SK-N-SH (cell line): ENCODE data around the gene ADGRG2.

Source experiments
- EP300 ChIP-seq, 2 experiments: IDR thresholded peaks; 2 replicates each; pipeline versions ENCODE4 v1.4.0 to v1.6.1; 2012; ENCODE audit warnings: borderline replicate concordance in 1 of 2, low read depth in 1 of 2, low read length in 1 of 2
- EZH2phosphoT487 ChIP-seq: fragments of 200-600 bp; sonication (generic); IDR thresholded peaks from 2 replicates; pipeline ENCODE4 v1.6.1; 2017; ENCODE audit warnings: low read depth, mixed run types, mild to moderate bottlenecking, antibody characterized with exemption, moderate library complexity, borderline replicate concordance
- GABPA ChIP-seq: IDR thresholded peaks from 2 replicates; pipeline ENCODE4 v1.4.0; 2012; ENCODE audit warnings: low read depth, mild to moderate bottlenecking
- MAX ChIP-seq: IDR thresholded peaks from 2 replicates; pipeline ENCODE4 v1.4.0; 2012; ENCODE audit warnings: low read depth
- POLR2AphosphoS5 ChIP-seq: IDR thresholded peaks from 2 replicates; pipeline ENCODE4 v1.6.1; 2012; ENCODE audit warnings: low read depth, low read length
- RAD21 ChIP-seq: IDR thresholded peaks from 2 replicates; pipeline ENCODE4 v1.6.1; 2012; ENCODE audit warnings: mild to moderate bottlenecking, low read length
- RCOR1 ChIP-seq: fragments of 150-350 bp; IDR thresholded peaks from 2 replicates; pipeline ENCODE4 v1.6.1; 2017; ENCODE audit warnings: antibody characterized with exemption, low read length
- RFX5 ChIP-seq: IDR thresholded peaks from 2 replicates; pipeline ENCODE4 v1.6.1; 2012; ENCODE audit warnings: mild to moderate bottlenecking, improper control_type of control experiment, low read length
- SIN3A ChIP-seq: IDR thresholded peaks from 2 replicates; pipeline ENCODE4 v1.6.1; 2012; ENCODE audit warnings: low read depth, mild to moderate bottlenecking, low read length, moderate library complexity, borderline replicate concordance
- TAF1 ChIP-seq: IDR thresholded peaks from 2 replicates; pipeline ENCODE4 v1.6.1; 2012; ENCODE audit warnings: low read depth, mild to moderate bottlenecking, low read length, moderate library complexity, borderline replicate concordance
- TEAD4 ChIP-seq: IDR thresholded peaks from 2 replicates; pipeline ENCODE4 v1.4.0; 2012; ENCODE audit warnings: mild to moderate bottlenecking, borderline replicate concordance; ENCODE audit not compliant: insufficient read depth
- TF ChIP-seq, protein P1 (sequence below): fragments of 200-600 bp; sonication (generic); IDR thresholded peaks from 2 replicates; pipeline ENCODE4 v1.6.1; 2017; ENCODE audit warnings: antibody characterized with exemption, mild to moderate bottlenecking, moderate library complexity

GRCh38 chrX:19162851-19163250 is 40.6 kb upstream of the ADGRG2 start:
- TF ChIP-seq, protein P1, sequence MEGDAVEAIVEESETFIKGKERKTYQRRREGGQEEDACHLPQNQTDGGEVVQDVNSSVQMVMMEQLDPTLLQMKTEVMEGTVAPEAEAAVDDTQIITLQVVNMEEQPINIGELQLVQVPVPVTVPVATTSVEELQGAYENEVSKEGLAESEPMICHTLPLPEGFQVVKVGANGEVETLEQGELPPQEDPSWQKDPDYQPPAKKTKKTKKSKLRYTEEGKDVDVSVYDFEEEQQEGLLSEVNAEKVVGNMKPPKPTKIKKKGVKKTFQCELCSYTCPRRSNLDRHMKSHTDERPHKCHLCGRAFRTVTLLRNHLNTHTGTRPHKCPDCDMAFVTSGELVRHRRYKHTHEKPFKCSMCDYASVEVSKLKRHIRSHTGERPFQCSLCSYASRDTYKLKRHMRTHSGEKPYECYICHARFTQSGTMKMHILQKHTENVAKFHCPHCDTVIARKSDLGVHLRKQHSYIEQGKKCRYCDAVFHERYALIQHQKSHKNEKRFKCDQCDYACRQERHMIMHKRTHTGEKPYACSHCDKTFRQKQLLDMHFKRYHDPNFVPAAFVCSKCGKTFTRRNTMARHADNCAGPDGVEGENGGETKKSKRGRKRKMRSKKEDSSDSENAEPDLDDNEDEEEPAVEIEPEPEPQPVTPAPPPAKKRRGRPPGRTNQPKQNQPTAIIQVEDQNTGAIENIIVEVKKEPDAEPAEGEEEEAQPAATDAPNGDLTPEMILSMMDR, result no peak
- TF ChIP-seq SIN3A (no peak), TEAD4 (no peak), RFX5 (no peak), TAF1 (no peak), EP300 (IDR thresholded peaks at IDR 0.05; ENCODE audit: borderline replicate concordance in 1 of 2, low read depth in 1 of 2, low read length in 1 of 2) (no peak), MAX (no peak), RAD21 (no peak), EZH2phosphoT487 (no peak), GABPA (no peak), RCOR1 (no peak), POLR2AphosphoS5 (no peak)
